ENCODE results near the gene ADAMTS2. TPM values are rescaled to one million over a fixed set of nuclear protein-coding genes. Genes with fewer than 3 reads are reported as not detected.

ADAMTS2 gene
- total and polyA plus RNA-seq, 2 of the 8 experiments (the other 6 are each of a cell fraction or from before 2014, with no cell fraction given): 6.6 to 7.3 TPM

DNA sequence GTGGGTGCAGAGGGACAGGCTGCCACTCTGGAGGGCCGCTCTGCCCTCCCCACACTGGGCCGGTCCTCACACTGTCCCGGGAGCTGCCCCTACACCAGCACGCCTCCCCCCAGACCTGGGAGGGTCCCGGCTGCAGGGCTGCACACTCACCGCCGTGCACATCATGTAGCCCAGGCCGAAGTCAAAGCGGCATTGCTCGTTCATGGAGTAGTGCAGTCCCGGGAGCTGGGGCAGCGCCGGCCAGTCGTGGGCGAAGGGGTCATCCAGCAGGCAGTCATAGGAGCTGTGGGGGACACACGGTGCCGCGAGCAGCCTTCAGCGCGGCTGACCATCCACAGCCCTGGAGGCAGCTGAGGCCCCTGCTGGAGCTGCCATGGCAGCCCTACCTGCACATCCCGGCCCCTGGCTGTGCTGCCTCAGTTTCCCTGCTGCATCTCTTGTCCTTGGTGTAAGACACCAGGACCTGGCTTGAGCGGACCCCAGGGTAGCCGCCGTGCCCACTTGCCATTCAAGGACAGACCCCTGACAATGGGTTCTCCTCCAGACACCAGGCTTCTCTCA, 191.8 kb downstream of the ADAMTS2 start:
- H2AK5ac ChIP-seq (ENCODE audit: low read depth, low read length): no peak overlapping the region
- no peaks in the 10 kb centered on the region for H3K79me2 ChIP-seq (ENCODE audit: control insufficient read depth in 1 of 2, insufficient read depth in 2 of 2, low read length in 2 of 2)
- no peak overlapping the region for H4K91ac ChIP-seq (replicated peaks; ENCODE audit: insufficient read length, low read length)
- H2BK5ac ChIP-seq (ENCODE audit: low read depth, low read length): no peak overlapping the region
- H2AFZ ChIP-seq (ENCODE audit: low read length): no peak overlapping the region
- no peak overlapping the region for H2BK15ac ChIP-seq (ENCODE audit: low read length)
- H3K36me3 ChIP-seq (ENCODE audit: control insufficient read depth in 2 of 4, insufficient read depth in 4 of 4, low read length in 3 of 4): no peaks in the 10 kb centered on the region
- H3K23me2 ChIP-seq (ENCODE audit: low read depth, low read length): no peaks in the 10 kb centered on the region
- no peaks in the 10 kb centered on the region for H3K27me3 ChIP-seq (replicated peaks in 1 of 4; ENCODE audit: control insufficient read depth in 3 of 4, extremely low read depth in 1 of 4, insufficient read depth in 3 of 4, low read length in 3 of 4)
- DNase-seq (ENCODE audit: low read depth in 1 of 2, low spot score in 2 of 2) (no peak), FAIRE-seq (no peak)
- 93% methylated on average over 24 of the region's 24 CpGs; no CpG with 5 or more reads in 1 of the 2 experiments for WGBS, 2 experiments (ENCODE audit: extremely low coverage in 1 of 2, insufficient coverage in 1 of 2, insufficient read length in 1 of 2, insufficient replicate concordance in 2 of 2, low coverage in 1 of 2, low lambda C conversion rate in 2 of 2, missing lambda C conversion rate in 1 of 2)
- H3K9me3 ChIP-seq (ENCODE audit: insufficient read depth in 2 of 2, low read depth in 1 of 2, low read length in 1 of 2): peaks cover 0 to under 1% of the 10 kb centered on the region in 2 experiments; a peak in 1 of 4 replicates
- no peak overlapping the region for H3K4ac ChIP-seq (replicated peaks; ENCODE audit: insufficient read length, low read depth, low read length)
- no peaks in the 10 kb centered on the region for H3K79me1 ChIP-seq (ENCODE audit: low read depth, low read length)
- no peak overlapping the region for H3K18ac ChIP-seq (ENCODE audit: extremely low read depth, low read length)
- H4K8ac ChIP-seq (ENCODE audit: extremely low read depth, insufficient read depth, low read length): no peak overlapping the region
- no peak overlapping the region for H2BK12ac ChIP-seq (ENCODE audit: low read depth, low read length)
- H3K56ac ChIP-seq (replicated peaks; ENCODE audit: insufficient read length, low read depth, low read length): no peak overlapping the region
- no peak overlapping the region for H2BK120ac ChIP-seq (replicated peaks; ENCODE audit: low read depth, low read length)
- no peak overlapping the region for H3K4me3 ChIP-seq (ENCODE audit: extremely low read depth in 1 of 4, insufficient read depth in 2 of 4, low read depth in 3 of 4, low read length in 4 of 4)
- no peak overlapping the region for H3K23ac ChIP-seq (ENCODE audit: insufficient read length)
- ChIA-PET CTCF (ENCODE audit: partially characterized antibody) (interaction anchor here (1.4 to 2.7 kb wide), 3 partner anchors 11 to 13 kb away, joined by 4 to 8 read pairs (median 5); no protein-coding TSS in a partner anchor), POLR2A (ENCODE audit: partially characterized antibody) (no interaction called here)
- H3K27ac ChIP-seq (ENCODE audit: low read depth, low read length): no peak overlapping the region
- no peak overlapping the region for H3K14ac ChIP-seq (ENCODE audit: insufficient read length)
- no peak overlapping the region for H4K5ac ChIP-seq (ENCODE audit: insufficient read length, low read depth, low read length)
- no peaks in the 10 kb centered on the region for H3K4me1 ChIP-seq (replicated peaks in 1 of 4; ENCODE audit: control insufficient read depth in 3 of 4, insufficient read depth in 4 of 4, low read length in 3 of 4)
- H3K9ac ChIP-seq (replicated peaks in 1 of 4; ENCODE audit: extremely low read depth in 1 of 4, low read depth in 3 of 4, low read length in 3 of 4): no peak overlapping the region
- no peak overlapping the region for H3K4me2 ChIP-seq (ENCODE audit: insufficient read depth in 1 of 2, low read depth in 2 of 2, low read length in 2 of 2)
- H4K20me1 ChIP-seq (replicated peaks in 1 of 2; ENCODE audit: control insufficient read depth in 1 of 2, insufficient read depth in 2 of 2, low read length in 2 of 2): no peaks in the 10 kb centered on the region
- H2BK20ac ChIP-seq (ENCODE audit: low read length): no peak overlapping the region
- TF ChIP-seq GABPA (IDR thresholded peaks at IDR 0.05; ENCODE audit: borderline replicate concordance, insufficient read depth, low read length): no peak
- no peak for TF ChIP-seq SUZ12 (IDR thresholded peaks at IDR 0.05; ENCODE audit: low read length)
- TF ChIP-seq EGR1 (IDR thresholded peaks at IDR 0.05; ENCODE audit: borderline replicate concordance, low read depth, low read length): no peak
- no peak for TF ChIP-seq POU5F1 (IDR thresholded peaks at IDR 0.05; ENCODE audit: low read depth, low read length)
- no peak for TF ChIP-seq RBBP5 (IDR thresholded peaks at IDR 0.05; ENCODE audit: borderline replicate concordance, low read depth, low read length)
- no peak for TF ChIP-seq FOSL1 (IDR thresholded peaks at IDR 0.05; ENCODE audit: insufficient read depth, low read depth, low read length)
- TF ChIP-seq POLR2A (IDR thresholded peaks at IDR 0.05; ENCODE audit: control extremely low read depth in 1 of 2, low read depth in 2 of 2, low read length in 2 of 2): no peak
- no peak for TF ChIP-seq YY1 (IDR thresholded peaks at IDR 0.05; ENCODE audit: low read depth, low read length)
- TF ChIP-seq, protein P1, sequence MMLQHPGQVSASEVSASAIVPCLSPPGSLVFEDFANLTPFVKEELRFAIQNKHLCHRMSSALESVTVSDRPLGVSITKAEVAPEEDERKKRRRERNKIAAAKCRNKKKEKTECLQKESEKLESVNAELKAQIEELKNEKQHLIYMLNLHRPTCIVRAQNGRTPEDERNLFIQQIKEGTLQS (IDR thresholded peaks at IDR 0.05; ENCODE audit: insufficient read depth, low read depth, low read length): no peak
- no peak for TF ChIP-seq POLR2AphosphoS5 (IDR thresholded peaks at IDR 0.05; ENCODE audit: low read depth, low read length)
- TF ChIP-seq ASH2L (IDR thresholded peaks at IDR 0.05; ENCODE audit: low read length): no peak
- TF ChIP-seq SAP30 (IDR thresholded peaks at IDR 0.05; ENCODE audit: insufficient read depth, insufficient replicate concordance, low read length): no peak
- TF ChIP-seq CHD2 (IDR thresholded peaks at IDR 0.05; ENCODE audit: low read length): no peak
- no peak for TF ChIP-seq KDM1A (IDR thresholded peaks at IDR 0.05; ENCODE audit: borderline replicate concordance, low read length)
